ENCODE results near the gene UHRF1. TPM values are rescaled to one million over a fixed set of nuclear protein-coding genes. Genes with fewer than 3 reads are reported as not detected.
A peak's percentile ranks its signal among the peaks of the same experiment; 100 is the strongest.

UHRF1 gene
- total RNA-seq, 1 experiment from 2014 or later: 53.6 TPM

DNA sequence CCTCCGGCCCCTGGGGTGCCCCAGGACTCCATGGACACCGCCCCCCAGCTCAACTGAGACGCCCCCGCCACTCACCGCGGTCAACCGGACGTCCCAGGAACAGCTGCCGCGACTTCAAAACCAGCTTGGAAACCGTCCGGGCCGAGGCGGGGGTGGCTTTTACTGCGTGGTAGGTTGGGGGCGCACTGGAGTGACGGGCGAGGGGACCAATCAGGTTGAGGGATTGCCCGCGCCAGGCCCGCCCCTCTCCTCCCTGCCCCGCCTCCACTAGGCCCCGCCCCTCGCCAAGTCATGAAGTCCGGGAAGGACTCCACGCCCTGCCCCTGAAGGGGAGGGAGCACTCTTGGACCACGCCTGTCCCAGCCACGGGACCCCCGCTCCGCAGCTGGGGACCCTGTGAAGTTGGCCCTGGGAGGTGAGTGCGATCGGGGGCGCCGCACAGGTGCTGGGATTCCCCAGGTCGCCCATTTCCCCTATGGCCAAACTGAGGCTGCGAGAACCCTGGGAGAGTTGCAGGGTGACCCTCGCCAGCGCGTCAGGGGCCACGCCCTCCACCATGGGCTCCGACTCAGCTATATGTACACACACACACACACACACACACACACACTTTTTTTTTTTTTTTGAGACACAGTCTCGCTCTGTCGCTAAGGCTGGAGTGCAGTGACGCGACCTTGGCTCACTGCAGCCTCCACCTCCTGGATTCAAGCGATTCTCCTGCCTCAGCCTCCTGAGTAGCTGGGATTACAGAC, 41.6 kb upstream of the UHRF1 start, which contains the start of gene PLIN3:
TSS of gene PLIN3 (minus strand) at position 134 of the 752 bp plus-strand sequence. CDS start 6,273 bp downstream, outside the sequence.
- no peaks in the 10 kb centered on the region for H3K27me3 ChIP-seq (ENCODE audit: control insufficient read depth, insufficient read depth, low read length)
- TF ChIP-seq POLR2AphosphoS5 (IDR thresholded peaks at IDR 0.05; ENCODE audit: low read depth, low read length) (peak; percentile 54; the same call in 1 of the 2 replicates), SIN3A (IDR thresholded peaks at IDR 0.05; ENCODE audit: borderline replicate concordance, insufficient read depth, low read depth, low read length) (peak; percentile 64; the same call in 1 of the 2 replicates)
- TF ChIP-seq, protein P1, sequence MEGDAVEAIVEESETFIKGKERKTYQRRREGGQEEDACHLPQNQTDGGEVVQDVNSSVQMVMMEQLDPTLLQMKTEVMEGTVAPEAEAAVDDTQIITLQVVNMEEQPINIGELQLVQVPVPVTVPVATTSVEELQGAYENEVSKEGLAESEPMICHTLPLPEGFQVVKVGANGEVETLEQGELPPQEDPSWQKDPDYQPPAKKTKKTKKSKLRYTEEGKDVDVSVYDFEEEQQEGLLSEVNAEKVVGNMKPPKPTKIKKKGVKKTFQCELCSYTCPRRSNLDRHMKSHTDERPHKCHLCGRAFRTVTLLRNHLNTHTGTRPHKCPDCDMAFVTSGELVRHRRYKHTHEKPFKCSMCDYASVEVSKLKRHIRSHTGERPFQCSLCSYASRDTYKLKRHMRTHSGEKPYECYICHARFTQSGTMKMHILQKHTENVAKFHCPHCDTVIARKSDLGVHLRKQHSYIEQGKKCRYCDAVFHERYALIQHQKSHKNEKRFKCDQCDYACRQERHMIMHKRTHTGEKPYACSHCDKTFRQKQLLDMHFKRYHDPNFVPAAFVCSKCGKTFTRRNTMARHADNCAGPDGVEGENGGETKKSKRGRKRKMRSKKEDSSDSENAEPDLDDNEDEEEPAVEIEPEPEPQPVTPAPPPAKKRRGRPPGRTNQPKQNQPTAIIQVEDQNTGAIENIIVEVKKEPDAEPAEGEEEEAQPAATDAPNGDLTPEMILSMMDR (IDR thresholded peaks at IDR 0.05): no peak
- POLR2A ChIA-PET: interaction anchor here (0.5 to 0.6 kb wide), 2 partner anchors 201 to 534 kb away, joined by 8 to 9 read pairs; no protein-coding TSS in a partner anchor
- BruUV-seq (replicated peaks): no TSS peak
- H3K9me3 ChIP-seq (ENCODE audit: control insufficient read depth, insufficient read depth, low read depth, low read length): no peaks in the 10 kb centered on the region
- H3K36me3 ChIP-seq (ENCODE audit: control insufficient read depth, insufficient read depth, low read length): no peaks in the 10 kb centered on the region; the same call in 1 of the 2 replicates
- DNase-seq (ENCODE audit: low read depth, low spot score): peak; percentile 76
- H3K27ac ChIP-seq (ENCODE audit: low read length): peak within 1 kb of the TSS; percentile 89
- CTCF ChIA-PET: interaction anchor here (0.6 to 1.7 kb wide), 4 partner anchors 16 to 596 kb away, joined by 4 to 5 read pairs (median 4); no protein-coding TSS in a partner anchor
- H3K4me1 ChIP-seq (ENCODE audit: control insufficient read depth, insufficient read depth, low read length): peaks cover 14% of the 10 kb centered on the region
- ATAC-seq: peak; percentile 88
- H3K4me3 ChIP-seq (ENCODE audit: low read depth in 2 of 2, low read length in 2 of 2): peak within 1 kb of the TSS; percentile 75 to 86
- intact Hi-C loops (cut with micrococcal nuclease; ENCODE audit: unreplicated experiment): no loop called here
- in situ Hi-C loops (cut with HindIII; ENCODE audit: low pct_unique_long_range_greater_than_20kb, low sequenced_read_pairs): no loop called here

DNA sequence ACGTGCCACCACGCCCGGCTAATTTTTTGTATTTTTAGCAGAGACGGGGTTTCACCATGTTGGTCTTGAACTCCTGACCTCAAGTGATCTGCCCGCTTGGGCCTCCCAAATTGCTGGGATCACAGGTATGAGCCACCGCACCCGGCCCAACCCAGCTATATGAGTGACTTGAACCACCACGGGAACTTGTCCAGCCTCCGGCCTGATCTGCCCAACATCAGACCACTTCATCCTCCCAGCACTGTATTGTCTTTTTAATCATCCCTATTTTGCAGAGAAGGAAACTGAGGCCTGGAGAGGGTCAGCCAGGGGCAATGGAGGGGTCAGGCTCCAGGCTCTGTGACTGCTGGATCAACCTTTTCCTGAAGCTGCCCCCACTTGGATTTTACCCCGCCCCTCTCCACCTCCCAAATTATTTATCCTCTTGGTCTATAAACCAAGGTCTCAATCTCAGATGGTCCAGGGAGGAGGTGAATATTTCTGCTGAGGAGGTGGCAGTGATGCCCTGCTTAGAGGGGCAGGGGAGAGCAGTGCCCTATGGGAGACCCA, 40.9 kb upstream of the UHRF1 start:
- no peak for DNase-seq (ENCODE audit: low read depth, low spot score)
- H3K27me3 ChIP-seq (ENCODE audit: control insufficient read depth, insufficient read depth, low read length): no peaks in the 10 kb centered on the region
- TF ChIP-seq POLR2AphosphoS5 (IDR thresholded peaks at IDR 0.05; ENCODE audit: low read depth, low read length) (no peak), TCF7L2 (IDR thresholded peaks at IDR 0.05; ENCODE audit: low read depth, low read length) (no peak)
- TF ChIP-seq, protein P1 (IDR thresholded peaks at IDR 0.05): no peak
- TF ChIP-seq, protein P2, sequence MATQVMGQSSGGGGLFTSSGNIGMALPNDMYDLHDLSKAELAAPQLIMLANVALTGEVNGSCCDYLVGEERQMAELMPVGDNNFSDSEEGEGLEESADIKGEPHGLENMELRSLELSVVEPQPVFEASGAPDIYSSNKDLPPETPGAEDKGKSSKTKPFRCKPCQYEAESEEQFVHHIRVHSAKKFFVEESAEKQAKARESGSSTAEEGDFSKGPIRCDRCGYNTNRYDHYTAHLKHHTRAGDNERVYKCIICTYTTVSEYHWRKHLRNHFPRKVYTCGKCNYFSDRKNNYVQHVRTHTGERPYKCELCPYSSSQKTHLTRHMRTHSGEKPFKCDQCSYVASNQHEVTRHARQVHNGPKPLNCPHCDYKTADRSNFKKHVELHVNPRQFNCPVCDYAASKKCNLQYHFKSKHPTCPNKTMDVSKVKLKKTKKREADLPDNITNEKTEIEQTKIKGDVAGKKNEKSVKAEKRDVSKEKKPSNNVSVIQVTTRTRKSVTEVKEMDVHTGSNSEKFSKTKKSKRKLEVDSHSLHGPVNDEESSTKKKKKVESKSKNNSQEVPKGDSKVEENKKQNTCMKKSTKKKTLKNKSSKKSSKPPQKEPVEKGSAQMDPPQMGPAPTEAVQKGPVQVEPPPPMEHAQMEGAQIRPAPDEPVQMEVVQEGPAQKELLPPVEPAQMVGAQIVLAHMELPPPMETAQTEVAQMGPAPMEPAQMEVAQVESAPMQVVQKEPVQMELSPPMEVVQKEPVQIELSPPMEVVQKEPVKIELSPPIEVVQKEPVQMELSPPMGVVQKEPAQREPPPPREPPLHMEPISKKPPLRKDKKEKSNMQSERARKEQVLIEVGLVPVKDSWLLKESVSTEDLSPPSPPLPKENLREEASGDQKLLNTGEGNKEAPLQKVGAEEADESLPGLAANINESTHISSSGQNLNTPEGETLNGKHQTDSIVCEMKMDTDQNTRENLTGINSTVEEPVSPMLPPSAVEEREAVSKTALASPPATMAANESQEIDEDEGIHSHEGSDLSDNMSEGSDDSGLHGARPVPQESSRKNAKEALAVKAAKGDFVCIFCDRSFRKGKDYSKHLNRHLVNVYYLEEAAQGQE (IDR thresholded peaks at IDR 0.05; ENCODE audit: insufficient read depth in 1 of 2, low read depth in 2 of 2, low read length in 1 of 2): no peak
- H3K4me3 ChIP-seq (ENCODE audit: low read depth in 2 of 2, low read length in 2 of 2): peak overlapping the region in 1 of 2 experiments; percentile 75; a peak in 1 of 4 replicates
- no peaks in the 10 kb centered on the region for H3K9me3 ChIP-seq (ENCODE audit: control insufficient read depth, insufficient read depth, low read depth, low read length)
- ATAC-seq: no peak
- peak overlapping the region; percentile 74 for H3K27ac ChIP-seq (ENCODE audit: low read length)
- ChIA-PET POLR2A (interaction anchor here (0.6 kb wide), 1 partner anchor 202 kb away, joined by 9 read pairs; no protein-coding TSS in a partner anchor), CTCF (no interaction called here)
- in situ Hi-C loops (cut with HindIII; ENCODE audit: low pct_unique_long_range_greater_than_20kb, low sequenced_read_pairs) (no loop called here), intact Hi-C loops (cut with micrococcal nuclease; ENCODE audit: unreplicated experiment) (no loop called here)
- no peaks in the 10 kb centered on the region; the same call in 1 of the 2 replicates for H3K36me3 ChIP-seq (ENCODE audit: control insufficient read depth, insufficient read depth, low read length)
- peaks cover 14% of the 10 kb centered on the region for H3K4me1 ChIP-seq (ENCODE audit: control insufficient read depth, insufficient read depth, low read length)
- no TSS peak for BruUV-seq (replicated peaks)
